GM19238 (cell line): ENCODE data around the gene UGGT2.
"Not testable (repeated sequence)": the region's sequence is repeated elsewhere in the genome, so short reads cannot be mapped to it uniquely, and the experiment has no call there.

ENCODE experiments used
- DNase-seq: peaks from one replicate; pipeline ENCODE4 v3.0.0; 2011; ENCODE audit warnings: low spot score; ENCODE audit not compliant: insufficient read length

The UGGT2 gene

DNA sequence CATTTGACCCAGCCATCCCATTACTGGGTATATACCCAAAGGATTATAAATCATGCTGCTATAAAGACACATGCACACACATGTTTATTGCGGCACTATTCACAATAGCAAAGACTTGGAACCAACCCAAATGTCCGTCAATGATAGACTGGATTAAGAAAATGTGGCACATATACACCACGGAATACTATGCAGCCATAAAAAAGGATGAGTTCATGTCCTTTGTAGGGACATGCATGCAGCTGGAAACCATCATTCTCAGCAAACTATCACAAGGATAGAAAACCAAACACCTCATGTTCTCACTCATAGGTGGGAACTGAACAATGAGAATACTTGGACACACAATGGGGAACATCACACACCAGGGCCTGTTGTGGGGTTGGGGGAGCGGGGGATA, 2.2 kb downstream of the UGGT2 start:
- DNase-seq = not testable (repeated sequence)

GRCh38 chr13:96046449-96047126, 6.6 kb downstream of the UGGT2 start:
- not testable (repeated sequence) for DNase-seq

DNA sequence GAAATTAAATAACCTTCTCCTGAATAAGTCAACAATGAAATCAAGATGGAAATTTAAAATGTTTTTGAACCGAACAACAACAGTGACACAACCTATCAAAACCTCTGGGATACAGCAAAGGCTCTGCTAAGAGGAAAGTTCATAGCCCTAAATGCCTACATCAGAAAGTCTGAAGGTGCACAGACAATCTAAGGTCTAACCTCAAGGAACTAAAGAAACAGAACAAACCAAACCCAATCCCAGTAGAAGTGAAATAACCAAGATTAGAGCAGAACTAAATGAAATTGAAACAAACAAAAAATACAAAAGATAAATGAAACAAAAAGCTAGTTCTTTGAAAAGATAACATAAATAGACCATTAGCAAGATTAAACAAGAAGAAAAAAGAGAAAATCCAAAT, 9.0 kb downstream of the UGGT2 start:
- DNase-seq = no peak

- no peak for DNase-seq
Observed at GRCh38 chr13:96041326-96042110, 11.7 kb downstream of the UGGT2 start.

- no peak for DNase-seq
Observed at GRCh38 chr13:96036515-96036914, 16.7 kb downstream of the UGGT2 start.

DNA sequence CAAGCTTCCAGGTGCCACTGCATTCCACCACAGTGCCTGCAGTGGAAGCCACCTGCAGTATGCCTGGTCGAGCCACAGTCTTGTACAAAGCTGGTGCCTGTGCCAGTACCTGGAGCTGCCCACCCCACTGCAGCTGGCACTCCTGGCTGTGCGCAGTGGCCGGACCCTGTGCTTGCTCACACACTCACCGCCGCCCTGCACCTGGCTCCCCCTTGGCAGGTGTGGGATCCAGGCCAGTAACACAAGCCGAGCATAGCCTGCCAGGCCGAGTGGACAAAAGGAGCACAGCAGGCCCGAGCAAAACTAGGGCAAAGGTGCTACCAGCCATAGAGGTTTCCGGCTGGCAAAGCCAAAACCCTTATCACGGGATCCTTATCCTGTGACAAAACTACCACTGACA, 18.5 kb downstream of the UGGT2 start:
- DNase-seq = no peak

DNA sequence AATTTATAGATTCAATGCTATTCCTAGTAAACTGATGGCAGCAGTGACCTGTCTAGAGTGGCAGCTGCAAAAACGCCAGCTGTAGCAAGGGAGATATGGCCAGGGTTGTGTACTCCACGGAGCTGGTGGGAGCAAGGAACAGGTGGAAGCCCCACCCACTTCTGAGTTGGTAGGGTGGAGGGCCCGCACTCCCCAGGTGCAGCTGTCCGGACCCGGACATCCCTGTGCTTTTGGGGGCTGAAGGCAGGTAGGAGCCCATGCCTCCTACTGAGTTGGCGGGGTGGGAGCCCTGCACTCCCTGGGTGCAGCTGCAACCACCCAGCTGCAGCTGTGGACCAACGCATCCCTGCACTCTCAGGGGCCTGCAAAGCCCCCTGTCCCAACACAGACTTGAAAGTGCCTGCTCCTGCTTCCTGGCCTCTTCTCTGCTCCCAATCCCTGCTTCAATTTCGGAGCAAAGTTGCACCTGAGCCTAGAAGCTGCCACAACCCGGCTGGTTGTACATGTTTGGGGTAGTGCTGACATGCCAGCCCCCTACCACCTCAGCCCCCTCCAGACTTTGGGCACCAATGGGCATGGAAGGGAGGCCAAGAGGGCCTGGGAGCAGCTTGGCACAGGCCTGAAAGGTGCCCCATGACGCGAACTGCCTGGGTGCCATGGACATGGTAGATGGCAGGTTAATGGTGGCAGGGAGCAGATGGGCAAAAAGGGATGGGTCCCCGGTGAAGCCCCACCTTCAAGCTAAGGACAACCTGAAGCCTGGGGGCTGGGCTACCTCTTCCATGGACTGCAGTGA, 19.8 kb downstream of the UGGT2 start:
- DNase-seq = no peak

DNA sequence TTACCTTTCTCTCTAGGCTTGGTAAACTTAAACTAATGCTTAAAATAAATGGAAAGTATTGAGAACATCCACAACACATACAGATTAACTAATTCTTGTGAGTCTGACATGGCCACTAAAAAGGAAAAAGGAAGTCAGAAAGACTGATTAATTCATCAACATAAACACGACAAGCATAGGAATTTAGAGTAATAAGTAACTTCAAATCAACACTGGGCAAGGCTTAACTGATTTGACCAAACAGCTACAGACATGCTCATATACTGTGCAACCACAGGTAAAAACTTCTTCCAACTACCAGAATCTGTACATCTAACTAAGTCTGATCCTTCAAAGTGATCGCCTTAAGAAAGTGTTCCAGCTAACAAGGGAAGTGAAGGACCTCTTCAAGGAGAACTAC, 20.5 kb downstream of the UGGT2 start:
- DNase-seq = no peak

DNA sequence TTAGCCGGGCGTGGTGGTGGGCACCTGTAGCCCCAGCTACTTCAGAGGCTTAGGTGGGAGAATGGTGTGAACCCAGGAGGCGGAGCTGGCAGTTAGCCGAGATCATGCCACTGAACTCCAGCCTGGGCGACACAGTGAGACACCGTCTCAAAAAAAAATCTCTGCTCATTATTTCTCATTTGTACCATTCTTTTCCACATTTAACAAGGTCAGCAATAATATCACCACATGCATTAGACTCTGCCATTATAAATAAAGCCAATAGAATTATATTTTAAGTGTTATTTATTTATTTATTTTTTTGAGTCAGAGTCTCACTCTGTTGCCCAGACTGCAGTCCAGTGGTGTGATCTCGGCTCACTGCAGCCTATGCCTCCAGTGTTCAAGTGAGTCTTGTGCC, 24.2 kb downstream of the UGGT2 start:
- DNase-seq = no peak

DNA sequence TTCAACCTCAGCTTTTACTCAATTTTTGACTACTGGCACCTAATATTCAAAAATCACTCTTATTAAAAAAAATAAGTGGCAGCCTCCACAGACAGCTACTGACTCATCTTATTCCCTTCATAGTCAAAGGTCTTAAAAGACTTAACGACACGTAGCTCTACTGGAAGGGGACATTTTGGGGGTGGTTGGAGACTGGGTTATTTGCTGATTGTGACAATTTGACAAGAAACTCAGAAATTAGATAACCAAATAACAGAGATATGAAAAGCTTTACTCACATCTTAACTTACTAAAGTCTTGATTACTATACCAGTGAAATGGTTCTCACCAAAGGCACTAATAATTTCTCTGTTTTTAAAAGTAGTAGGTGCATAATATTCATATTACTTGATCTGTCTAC, 25.7 kb downstream of the UGGT2 start:
- no peak for DNase-seq

DNA sequence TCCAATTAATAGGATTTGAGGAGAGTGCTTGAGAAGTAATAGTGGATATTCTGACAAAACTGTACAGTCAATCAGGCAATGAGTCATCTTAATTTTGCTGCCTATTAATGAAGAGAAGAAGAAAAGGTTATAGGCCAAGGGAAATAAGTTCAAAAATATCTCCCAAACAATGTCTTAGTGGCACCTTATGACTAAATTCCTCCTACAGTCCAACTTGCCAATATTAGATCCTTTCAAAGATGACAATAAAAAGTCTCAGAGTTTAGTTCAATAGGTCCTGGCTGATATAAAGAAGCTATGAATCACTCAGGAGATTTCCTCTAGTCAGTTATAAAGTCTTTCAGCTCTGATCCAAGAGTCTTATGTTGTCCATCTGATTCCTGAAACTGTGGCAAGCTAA, 27.9 kb downstream of the UGGT2 start:
- DNase-seq = no peak

GRCh38 chr13:96020931-96021330, 32.3 kb downstream of the UGGT2 start:
- DNase-seq = no peak

DNA sequence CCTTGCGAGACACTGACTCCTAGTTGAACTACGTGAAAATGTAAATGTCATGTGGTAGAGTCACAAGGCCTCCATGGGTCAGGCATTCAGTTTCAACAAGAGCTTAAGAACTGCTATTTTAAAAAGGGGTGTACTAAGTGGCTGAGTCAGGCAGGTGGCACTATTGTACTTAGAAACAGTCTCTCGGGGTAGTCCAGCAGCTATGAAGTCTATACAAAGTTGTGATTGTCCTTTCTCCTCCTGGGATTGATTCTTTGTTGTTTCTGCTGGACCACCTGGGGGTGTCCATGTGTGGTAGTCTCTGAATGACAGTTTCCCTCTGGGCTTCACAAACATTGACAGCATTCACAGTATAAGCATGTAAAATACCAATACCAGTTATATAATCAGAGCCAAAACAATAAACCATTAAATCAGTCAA, 33.0 kb downstream of the UGGT2 start:
- peak; percentile 5 for DNase-seq

DNA sequence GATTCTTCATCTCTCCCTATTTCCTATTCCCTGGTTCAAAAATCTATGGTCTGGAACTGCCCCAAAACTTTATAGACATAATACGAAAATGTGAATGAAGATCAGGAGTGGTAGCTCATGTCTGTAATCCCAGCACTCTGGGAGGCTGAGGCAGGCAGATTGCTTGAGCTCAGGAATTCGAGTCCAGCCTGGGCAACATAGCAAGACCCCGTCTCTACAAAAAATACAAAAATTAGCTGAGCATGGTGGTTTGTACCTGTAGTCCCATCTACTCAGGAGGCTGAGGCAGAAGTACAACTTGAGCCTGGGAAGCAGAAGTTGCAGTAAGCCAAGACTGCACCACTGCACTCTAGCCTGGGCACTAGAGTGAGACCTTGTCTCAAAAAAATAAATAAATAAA, 35.1 kb downstream of the UGGT2 start:
- DNase-seq = no peak

GRCh38 chr13:96011291-96011872, 41.8 kb downstream of the UGGT2 start:
- DNase-seq = no peak

GRCh38 chr13:96003304-96003703, 49.9 kb downstream of the UGGT2 start:
- no peak for DNase-seq

DNA sequence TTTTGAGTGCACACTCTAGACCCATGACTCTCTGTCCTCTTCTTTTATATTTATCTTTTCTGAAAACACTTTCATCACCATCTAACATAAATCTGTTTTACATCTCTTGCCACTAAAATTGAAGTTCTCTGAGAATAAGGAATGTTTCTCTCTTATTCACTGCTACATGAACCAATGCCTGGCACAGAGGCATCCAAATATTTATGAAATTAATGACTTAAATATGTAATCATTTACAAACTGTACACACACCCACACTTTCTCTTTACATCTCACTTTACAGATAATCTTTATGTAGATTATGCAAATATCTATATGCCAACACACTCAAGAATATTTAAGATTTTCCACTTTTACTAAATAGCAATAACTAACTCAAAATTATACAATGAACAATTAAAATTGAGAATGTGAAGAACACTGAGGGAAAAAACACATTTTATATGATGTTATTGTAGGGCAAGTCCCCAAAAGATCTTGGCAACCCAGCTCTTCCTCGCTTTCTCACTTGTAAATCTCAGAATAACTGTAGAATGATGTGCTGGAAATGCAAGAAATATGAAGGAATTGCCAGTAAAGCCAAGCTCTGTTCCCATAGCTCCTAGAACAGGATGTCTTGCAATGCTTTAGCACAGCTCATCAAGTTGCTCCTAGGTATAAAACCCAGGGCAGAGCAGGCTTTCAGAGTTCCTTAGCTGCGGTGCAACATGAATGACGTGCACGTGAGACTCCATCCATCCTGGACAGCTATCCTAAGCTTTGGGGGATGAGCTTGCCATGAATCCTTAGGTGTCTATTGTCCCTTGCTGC, 50.7 kb downstream of the UGGT2 start:
- no peak for DNase-seq

- no peak for DNase-seq
Observed at GRCh38 chr13:96000069-96000468, 53.1 kb downstream of the UGGT2 start.

GRCh38 chr13:95987841-95988240, 65.4 kb downstream of the UGGT2 start:
- DNase-seq = no peak

- DNase-seq = no peak
Observed at GRCh38 chr13:95982144-95982543, 71.1 kb downstream of the UGGT2 start.

DNA sequence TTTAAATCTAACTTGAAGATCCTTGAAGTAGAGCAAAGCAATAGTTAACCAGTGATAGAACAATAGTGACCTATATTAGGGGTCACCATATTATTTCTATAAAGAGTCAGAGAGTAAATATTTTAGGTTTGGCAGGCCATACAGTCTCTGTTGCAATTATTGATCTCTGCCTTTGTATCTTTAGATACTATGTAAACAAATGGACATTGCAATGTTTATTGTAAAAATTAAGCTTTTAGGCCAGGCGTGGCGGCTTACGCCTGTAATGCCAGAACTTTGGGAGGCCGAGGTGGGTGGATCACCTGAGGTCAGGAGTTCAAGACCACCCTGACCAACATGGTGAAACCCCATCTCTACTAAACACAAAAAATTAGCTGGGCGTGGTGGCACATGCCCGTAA, 80.5 kb downstream of the UGGT2 start:
- DNase-seq = not testable (repeated sequence)
